Endometrium (tissue), 2 donors: Measurements from ENCODE around the gene UNK.
"Not testable (repeated sequence)": the region's sequence is repeated elsewhere in the genome, so short reads cannot be mapped to it uniquely, and the experiment has no call there.

Experiments
- FAIRE-seq: peaks from 2 replicates; lab custom pipeline; 2012; peaks lifted over from hg19 to GRCh38; lab: Jason Lieb, UNC
- donor health status: control.
- donor health status: control.

Gene UNK

GRCh38 chr17:75806822-75807500 lies 22.4 kb downstream of the UNK start:
- FAIRE-seq, result no peak

- FAIRE-seq, result no peak
Observed at GRCh38 chr17:75807861-75808260, 23.3 kb downstream of the UNK start.

GRCh38 chr17:75808549-75808904 lies 23.9 kb downstream of the UNK start:
- FAIRE-seq, result no peak

GRCh38 chr17:75808905-75809621 lies 24.5 kb downstream of the UNK start:
- no peak for FAIRE-seq

GRCh38 chr17:75809631-75810111 lies 25.1 kb downstream of the UNK start:
- no peak for FAIRE-seq

GRCh38 chr17:75810216-75810615 lies 25.6 kb downstream of the UNK start:
- no peak for FAIRE-seq

- not testable (repeated sequence) for FAIRE-seq
Observed at GRCh38 chr17:75810756-75811155, 26.1 kb downstream of the UNK start.

GRCh38 chr17:75811174-75811573 lies 26.6 kb downstream of the UNK start:
- FAIRE-seq, result no peak

GRCh38 chr17:75812096-75813013 lies 27.7 kb downstream of the UNK start:
- FAIRE-seq, result no peak

- no peak for FAIRE-seq
Observed at GRCh38 chr17:75813081-75814020, 28.7 kb downstream of the UNK start.

- FAIRE-seq, result no peak
Observed at GRCh38 chr17:75814021-75814395, 29.4 kb downstream of the UNK start.

- FAIRE-seq, result no peak
Observed at GRCh38 chr17:75814900-75815373, 30.3 kb downstream of the UNK start.

- no peak for FAIRE-seq
Observed at GRCh38 chr17:75815399-75815798, 30.8 kb downstream of the UNK start.

GRCh38 chr17:75816693-75817092 lies 32.1 kb downstream of the UNK start:
- FAIRE-seq, result no peak

GRCh38 chr17:75817571-75817970 lies 33.0 kb downstream of the UNK start:
- no peak for FAIRE-seq

- no peak for FAIRE-seq
Observed at GRCh38 chr17:75818326-75818885, 33.8 kb downstream of the UNK start.

GRCh38 chr17:75819116-75819515 lies 34.5 kb downstream of the UNK start:
- no peak for FAIRE-seq

- no peak for FAIRE-seq
Observed at GRCh38 chr17:75819678-75820077, 35.1 kb downstream of the UNK start.

GRCh38 chr17:75820094-75821080 lies 35.8 kb downstream of the UNK start:
- FAIRE-seq, result no peak

GRCh38 chr17:75821552-75821951 lies 36.9 kb downstream of the UNK start:
- no peak for FAIRE-seq
